Measurements from ENCODE around the gene BCOR.

Gene BCOR

DNA sequence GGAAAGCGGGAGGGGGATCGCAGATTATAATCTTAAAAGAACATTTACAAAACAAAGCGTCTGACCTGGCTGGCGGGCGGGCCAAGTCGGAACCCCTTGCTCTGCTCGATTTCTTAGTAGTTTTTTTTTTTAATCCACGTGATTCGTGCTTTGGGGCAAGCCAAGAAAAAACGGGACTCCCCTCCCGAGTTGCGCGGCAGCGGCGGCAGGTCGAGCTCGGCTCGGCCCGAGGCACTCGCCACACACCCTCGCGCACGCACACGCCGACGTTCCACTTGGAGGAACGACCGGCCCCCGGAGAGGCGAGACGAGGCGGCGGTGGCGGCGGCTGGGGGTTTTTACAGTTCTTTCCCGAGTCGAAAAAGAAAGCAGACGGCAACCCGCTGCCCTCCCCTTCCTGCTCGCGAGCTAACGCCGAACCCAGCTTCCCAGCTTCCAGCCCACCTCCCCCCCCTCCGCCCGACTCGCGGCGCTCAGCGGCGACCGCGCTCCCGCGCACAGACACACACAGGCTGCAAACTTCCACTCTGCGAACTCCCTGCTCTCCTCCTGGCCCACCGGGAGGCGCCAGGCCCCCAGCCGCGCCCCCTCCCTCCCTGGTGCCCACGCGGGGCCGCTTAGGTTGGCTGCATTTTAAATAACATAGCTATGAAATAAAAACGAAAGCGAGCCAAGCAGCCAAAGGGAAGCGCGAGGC lies 1.2 kb downstream of the BCOR start:
- H3K4me3 ChIP-seq (ENCODE audit: low read depth, low read length): peak overlapping the region; percentile 66
- H3K4me1 ChIP-seq (ENCODE audit: control insufficient read depth, insufficient read depth, low read length): peaks cover 36% of the 10 kb centered on the region
- H3K9me3 ChIP-seq (ENCODE audit: control insufficient read depth, insufficient read depth, low read depth, low read length): no peaks in the 10 kb centered on the region
- no peaks in the 10 kb centered on the region for H3K36me3 ChIP-seq (ENCODE audit: control insufficient read depth, insufficient read depth, low read length)
- H3K27me3 ChIP-seq (ENCODE audit: control insufficient read depth, insufficient read depth, low read length): peaks cover 44% of the 10 kb centered on the region
- peak overlapping the region; percentile 32; the same call in 1 of the 2 replicates for H3K27ac ChIP-seq (ENCODE audit: low read depth, low read length)
- H3K9ac ChIP-seq (ENCODE audit: low read length): peak overlapping the region; percentile 93

DNA sequence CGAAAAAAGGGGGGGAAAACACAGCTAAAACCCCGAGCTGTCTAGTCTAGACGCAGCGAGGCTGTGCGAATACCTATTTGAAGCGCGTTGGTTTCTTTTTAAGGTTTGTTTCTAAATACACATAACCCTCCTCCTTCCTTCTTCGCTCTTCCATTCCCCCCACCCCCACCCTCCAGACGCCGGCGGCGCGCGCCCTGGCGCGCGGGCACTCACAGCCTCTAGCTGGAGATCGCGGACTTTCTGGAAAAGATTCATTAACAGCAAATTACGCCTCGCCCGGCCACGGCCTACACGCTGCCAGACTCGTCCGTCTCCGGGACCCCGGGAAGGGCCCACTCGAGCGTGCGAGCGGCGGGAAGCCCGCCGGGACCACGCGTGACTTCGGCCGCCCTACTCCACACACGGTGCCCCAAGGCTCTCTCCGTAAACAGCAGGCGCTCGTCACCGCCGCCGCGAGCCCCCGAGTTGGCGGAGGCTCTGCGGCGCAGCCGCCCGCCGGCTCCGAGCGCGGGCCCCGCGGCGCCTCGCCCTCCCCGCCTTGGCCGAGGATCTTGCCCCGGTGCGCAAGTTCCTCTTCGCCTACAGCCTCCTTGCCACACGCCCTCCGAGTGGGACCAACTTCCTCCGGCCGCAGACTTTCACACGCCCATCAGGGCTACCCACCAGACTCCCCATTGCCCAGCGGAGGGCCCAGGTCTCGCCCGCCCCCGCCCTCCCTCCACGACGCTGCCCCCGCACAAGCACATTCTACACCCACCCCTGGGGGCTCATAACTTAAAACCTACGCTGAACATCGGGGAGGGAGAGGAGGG lies 2.0 kb downstream of the BCOR start:
- Histone ChIP-seq H3K27me3 (ENCODE audit: control insufficient read depth, insufficient read depth, low read length) (peaks cover 37% of the 10 kb centered on the region), H3K4me1 (ENCODE audit: control insufficient read depth, insufficient read depth, low read length) (peaks cover 32% of the 10 kb centered on the region), H3K27ac (ENCODE audit: low read depth, low read length) (peak overlapping the region; percentile 32; the same call in 1 of the 2 replicates)

DNA sequence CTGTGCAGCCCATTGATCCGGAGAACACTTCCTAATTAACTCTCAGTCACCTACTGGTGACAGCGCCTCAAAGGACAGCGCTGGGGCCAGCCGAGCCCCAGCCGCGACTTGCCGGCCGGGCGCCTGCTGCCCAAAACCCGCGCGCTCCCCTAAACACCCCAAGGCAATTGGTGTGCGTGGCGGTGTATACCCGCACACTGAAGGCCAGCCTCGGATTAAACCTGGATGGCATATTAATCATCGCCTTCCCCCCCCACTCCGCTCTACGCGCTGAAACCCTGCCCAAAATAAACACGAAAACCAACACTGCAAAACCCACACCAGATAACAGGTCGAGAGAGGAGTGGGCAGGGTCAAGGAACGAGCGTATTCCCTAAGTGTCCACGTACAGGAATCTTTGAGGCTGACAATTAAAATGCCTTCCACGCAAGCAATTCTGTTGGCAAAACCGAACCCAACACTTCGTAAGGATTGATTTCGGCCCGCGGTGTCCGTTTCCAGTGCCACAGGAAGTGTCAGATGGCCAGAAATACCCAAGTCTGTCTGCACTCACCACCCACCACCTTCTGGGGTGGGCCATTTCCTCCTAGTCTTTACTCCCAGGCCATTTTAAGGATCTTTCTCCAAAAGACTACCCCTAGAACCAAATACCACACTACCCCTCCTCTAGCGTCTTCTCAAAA lies 2.7 kb downstream of the BCOR start:
- peak overlapping the region; percentile 93 for H3K9ac ChIP-seq (ENCODE audit: low read length)
- H3K4me3 ChIP-seq (ENCODE audit: low read depth, low read length): peak overlapping the region; percentile 66
- peak overlapping the region; percentile 28; the same call in 1 of the 2 replicates for H3K27ac ChIP-seq (ENCODE audit: low read depth, low read length)
- H3K36me3 ChIP-seq (ENCODE audit: control insufficient read depth, insufficient read depth, low read length): no peaks in the 10 kb centered on the region
- peaks cover 31% of the 10 kb centered on the region for H3K27me3 ChIP-seq (ENCODE audit: control insufficient read depth, insufficient read depth, low read length)
- H3K4me1 ChIP-seq (ENCODE audit: control insufficient read depth, insufficient read depth, low read length): peaks cover 28% of the 10 kb centered on the region
- no peaks in the 10 kb centered on the region for H3K9me3 ChIP-seq (ENCODE audit: control insufficient read depth, insufficient read depth, low read depth, low read length)

More for the DNA sequence above, 2.0 kb downstream of the BCOR start:
- H3K36me3 ChIP-seq (ENCODE audit: control insufficient read depth, insufficient read depth, low read length): no peaks in the 10 kb centered on the region
- peak overlapping the region; percentile 93 for H3K9ac ChIP-seq (ENCODE audit: low read length)
- H3K4me3 ChIP-seq (ENCODE audit: low read depth, low read length): peak overlapping the region; percentile 66
- H3K9me3 ChIP-seq (ENCODE audit: control insufficient read depth, insufficient read depth, low read depth, low read length): no peaks in the 10 kb centered on the region

DNA sequence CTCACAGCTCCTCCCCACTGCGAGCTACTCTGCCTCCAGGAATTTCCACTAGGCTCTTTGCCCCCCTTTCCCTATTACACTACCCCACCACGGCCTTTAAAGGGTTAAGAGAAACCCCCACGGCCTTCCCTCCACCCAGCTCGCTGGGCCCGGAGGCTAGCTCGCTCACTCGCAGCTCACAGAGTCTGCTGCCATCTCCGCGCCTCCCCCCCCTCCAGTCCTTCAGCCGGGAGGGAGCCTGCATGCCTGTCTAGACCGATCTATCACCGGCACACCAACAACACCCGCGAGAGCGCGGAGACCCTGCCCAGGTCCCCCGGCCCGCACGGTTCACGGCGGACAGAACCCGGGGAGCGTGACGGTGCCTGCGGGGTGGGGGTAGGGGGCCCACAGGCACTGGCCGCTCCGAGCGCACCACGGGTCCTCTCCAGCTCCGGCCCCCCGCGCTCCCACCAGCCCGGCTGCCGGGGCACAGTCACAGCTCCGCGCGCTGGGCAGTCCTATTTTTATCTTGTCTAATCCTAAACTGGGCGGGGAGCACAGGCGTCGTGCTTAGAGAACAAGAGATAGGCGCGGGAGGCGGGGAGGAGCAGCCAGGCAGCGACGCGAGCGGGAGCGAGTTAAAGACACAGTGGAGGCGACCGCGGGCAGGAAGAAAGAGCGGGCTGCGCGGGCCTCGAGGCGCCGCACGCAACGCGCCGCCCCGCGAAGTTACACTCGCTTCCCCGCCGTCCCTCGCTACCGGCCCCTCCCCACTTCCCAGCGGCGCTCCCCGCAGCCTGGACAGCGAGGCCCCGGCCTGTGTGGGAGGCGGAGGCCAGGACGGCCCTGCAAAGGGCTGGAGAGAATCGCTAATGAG lies 3.5 kb downstream of the BCOR start:
- peaks cover 27% of the 10 kb centered on the region; the same call in 1 of the 2 replicates for H3K4me1 ChIP-seq (ENCODE audit: control insufficient read depth, insufficient read depth, low read length)
- H3K27ac ChIP-seq (ENCODE audit: low read depth, low read length): peak overlapping the region; percentile 28; the same call in 1 of the 2 replicates
- no peaks in the 10 kb centered on the region for H3K9me3 ChIP-seq (ENCODE audit: control insufficient read depth, insufficient read depth, low read depth, low read length)

DNA sequence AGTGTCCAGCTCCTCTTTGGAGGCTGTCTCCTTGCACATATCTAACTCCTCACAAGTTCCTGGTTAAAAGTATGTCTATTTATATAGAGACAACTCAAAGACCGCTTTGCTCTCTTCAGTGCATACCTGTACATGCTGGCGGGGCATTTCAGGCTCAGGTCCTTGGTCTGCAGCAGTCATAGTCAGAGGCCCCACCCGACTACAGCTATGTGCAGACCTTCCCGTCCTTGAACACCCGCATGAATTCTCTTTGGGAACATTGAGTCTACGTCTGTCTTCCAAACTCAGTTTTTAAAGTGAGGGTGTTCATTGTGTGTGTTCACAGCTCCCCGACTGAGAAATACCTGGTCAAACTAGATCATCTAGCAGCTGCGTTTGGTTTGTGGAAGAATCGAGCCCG lies 4.2 kb downstream of the BCOR start:
- H3K4me1 ChIP-seq (ENCODE audit: control insufficient read depth, insufficient read depth, low read length): peaks cover 33% of the 10 kb centered on the region; the same call in 1 of the 2 replicates
- H3K9me3 ChIP-seq (ENCODE audit: control insufficient read depth, insufficient read depth, low read depth, low read length): no peaks in the 10 kb centered on the region
- peak overlapping the region; percentile 28; the same call in 1 of the 2 replicates for H3K27ac ChIP-seq (ENCODE audit: low read depth, low read length)
- no peaks in the 10 kb centered on the region for H3K36me3 ChIP-seq (ENCODE audit: control insufficient read depth, insufficient read depth, low read length)
- peaks cover 28% of the 10 kb centered on the region for H3K27me3 ChIP-seq (ENCODE audit: control insufficient read depth, insufficient read depth, low read length)
- peak overlapping the region; percentile 66 for H3K4me3 ChIP-seq (ENCODE audit: low read depth, low read length)
- peak overlapping the region; percentile 93 for H3K9ac ChIP-seq (ENCODE audit: low read length)

More for the DNA sequence above, 3.5 kb downstream of the BCOR start:
- Histone ChIP-seq H3K9ac (ENCODE audit: low read length) (peak overlapping the region; percentile 93), H3K27me3 (ENCODE audit: control insufficient read depth, insufficient read depth, low read length) (peaks cover 28% of the 10 kb centered on the region), H3K4me3 (ENCODE audit: low read depth, low read length) (peak overlapping the region; percentile 66), H3K36me3 (ENCODE audit: control insufficient read depth, insufficient read depth, low read length) (no peaks in the 10 kb centered on the region)

DNA sequence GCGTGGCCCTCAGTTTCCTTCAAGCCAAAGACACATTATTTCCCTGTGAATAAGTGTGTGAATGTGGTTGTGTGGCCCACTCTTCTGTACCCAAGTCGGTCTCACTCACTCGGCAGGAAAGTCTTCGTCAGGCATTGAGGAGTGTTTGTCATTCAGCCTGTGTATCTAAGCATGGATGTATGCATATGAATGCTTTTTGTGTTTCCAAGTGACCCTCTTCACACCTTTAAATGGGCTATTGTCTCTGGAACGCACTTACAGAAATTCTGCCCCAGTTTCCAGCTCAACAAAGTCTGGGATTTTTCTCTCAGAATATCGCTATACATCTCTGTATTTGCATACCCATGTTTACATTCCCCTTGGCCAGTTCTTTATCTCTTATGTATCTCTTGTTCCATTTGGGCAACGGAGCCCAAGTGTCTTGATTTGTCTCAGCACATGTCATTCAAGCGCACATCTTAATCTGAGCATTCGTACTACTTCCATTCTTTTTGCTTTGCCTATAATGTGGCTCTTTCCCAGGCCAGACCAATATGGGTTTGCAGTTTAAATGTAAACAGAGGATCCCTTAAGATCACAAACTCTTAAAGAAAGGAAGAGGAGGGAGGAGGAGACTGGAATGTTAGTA lies 4.8 kb downstream of the BCOR start:
- peak overlapping the region; percentile 93 for H3K27ac ChIP-seq (ENCODE audit: low read depth, low read length)
- H3K27me3 ChIP-seq (ENCODE audit: control insufficient read depth, insufficient read depth, low read length): peaks cover 35% of the 10 kb centered on the region
- H3K4me3 ChIP-seq (ENCODE audit: low read depth, low read length): peak overlapping the region; percentile 66
- H3K4me1 ChIP-seq (ENCODE audit: control insufficient read depth, insufficient read depth, low read length): peaks cover 39% of the 10 kb centered on the region
- no peaks in the 10 kb centered on the region for H3K36me3 ChIP-seq (ENCODE audit: control insufficient read depth, insufficient read depth, low read length)
- peak overlapping the region; percentile 93 for H3K9ac ChIP-seq (ENCODE audit: low read length)
- no peaks in the 10 kb centered on the region for H3K9me3 ChIP-seq (ENCODE audit: control insufficient read depth, insufficient read depth, low read depth, low read length)

DNA sequence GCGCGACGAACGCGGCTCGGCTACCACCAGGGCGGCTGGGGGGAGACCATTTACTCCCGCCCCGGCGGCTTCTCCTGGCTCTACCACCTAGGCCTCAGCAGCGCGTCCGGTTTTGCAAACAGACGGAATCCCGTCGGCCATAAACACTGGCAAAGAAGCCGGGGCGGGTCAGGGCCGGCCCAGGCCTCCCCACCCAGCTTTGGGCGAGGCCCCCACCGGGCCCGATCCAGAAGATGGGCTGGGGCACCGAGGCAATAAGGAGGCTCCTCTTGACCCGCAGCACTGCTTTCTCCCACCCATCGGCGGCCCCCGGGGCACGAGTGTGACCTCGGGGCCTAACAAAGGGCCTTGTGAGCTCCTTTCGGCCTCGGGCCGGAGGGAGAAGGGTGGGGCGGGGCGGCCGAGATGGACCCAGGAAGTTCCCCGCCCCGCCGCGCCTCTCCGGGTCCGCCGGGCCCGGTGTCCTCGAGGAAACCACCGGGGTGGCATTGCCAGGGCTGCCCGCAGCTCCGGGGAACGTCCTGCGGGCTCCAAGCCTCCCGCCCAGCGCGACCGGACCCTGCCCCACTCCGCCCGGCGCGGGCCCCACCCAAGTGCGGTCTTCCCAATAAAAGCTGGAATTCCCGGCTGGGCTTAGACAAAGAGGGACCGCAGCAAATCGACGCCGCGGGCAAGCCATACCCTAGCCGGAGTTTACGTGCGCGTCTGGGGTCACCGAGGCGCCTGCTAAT lies 5.9 kb downstream of the BCOR start:
- no peaks in the 10 kb centered on the region for H3K36me3 ChIP-seq (ENCODE audit: control insufficient read depth, insufficient read depth, low read length)
- H3K27ac ChIP-seq (ENCODE audit: low read depth, low read length): peak overlapping the region; percentile 93
- peaks cover 45% of the 10 kb centered on the region for H3K27me3 ChIP-seq (ENCODE audit: control insufficient read depth, insufficient read depth, low read length)
- peak overlapping the region; percentile 93 for H3K9ac ChIP-seq (ENCODE audit: low read length)
- peaks cover 50% of the 10 kb centered on the region for H3K4me1 ChIP-seq (ENCODE audit: control insufficient read depth, insufficient read depth, low read length)
- H3K4me3 ChIP-seq (ENCODE audit: low read depth, low read length): peak overlapping the region; percentile 66
- H3K9me3 ChIP-seq (ENCODE audit: control insufficient read depth, insufficient read depth, low read depth, low read length): no peaks in the 10 kb centered on the region

DNA sequence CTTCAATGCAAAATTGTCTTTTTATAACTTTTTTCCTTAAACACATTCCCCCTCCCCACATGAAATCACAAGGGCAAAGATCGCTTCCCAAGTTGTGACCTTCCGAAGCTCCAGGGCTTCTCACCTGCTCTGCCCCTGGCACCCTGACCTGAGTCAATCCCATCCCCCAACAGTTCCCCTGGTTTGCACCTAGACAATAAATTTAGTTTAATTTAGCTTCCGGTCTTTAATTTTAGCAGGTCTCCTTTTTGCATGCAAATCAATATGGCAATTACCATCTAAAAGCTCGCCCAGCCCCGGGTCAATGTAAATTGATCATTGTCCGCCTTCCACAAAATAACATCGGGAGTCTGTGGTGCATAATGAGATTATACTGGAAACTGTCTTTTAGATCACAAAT lies 6.8 kb downstream of the BCOR start:
- Histone ChIP-seq H3K4me3 (ENCODE audit: low read depth, low read length) (peak overlapping the region; percentile 66), H3K4me1 (ENCODE audit: control insufficient read depth, insufficient read depth, low read length) (peaks cover 59% of the 10 kb centered on the region), H3K27ac (ENCODE audit: low read depth, low read length) (peak overlapping the region; percentile 93), H3K9ac (ENCODE audit: low read length) (peak overlapping the region; percentile 93), H3K9me3 (ENCODE audit: control insufficient read depth, insufficient read depth, low read depth, low read length) (no peaks in the 10 kb centered on the region), H3K36me3 (ENCODE audit: control insufficient read depth, insufficient read depth, low read length) (no peaks in the 10 kb centered on the region), H3K27me3 (ENCODE audit: control insufficient read depth, insufficient read depth, low read length) (peaks cover 54% of the 10 kb centered on the region)

DNA sequence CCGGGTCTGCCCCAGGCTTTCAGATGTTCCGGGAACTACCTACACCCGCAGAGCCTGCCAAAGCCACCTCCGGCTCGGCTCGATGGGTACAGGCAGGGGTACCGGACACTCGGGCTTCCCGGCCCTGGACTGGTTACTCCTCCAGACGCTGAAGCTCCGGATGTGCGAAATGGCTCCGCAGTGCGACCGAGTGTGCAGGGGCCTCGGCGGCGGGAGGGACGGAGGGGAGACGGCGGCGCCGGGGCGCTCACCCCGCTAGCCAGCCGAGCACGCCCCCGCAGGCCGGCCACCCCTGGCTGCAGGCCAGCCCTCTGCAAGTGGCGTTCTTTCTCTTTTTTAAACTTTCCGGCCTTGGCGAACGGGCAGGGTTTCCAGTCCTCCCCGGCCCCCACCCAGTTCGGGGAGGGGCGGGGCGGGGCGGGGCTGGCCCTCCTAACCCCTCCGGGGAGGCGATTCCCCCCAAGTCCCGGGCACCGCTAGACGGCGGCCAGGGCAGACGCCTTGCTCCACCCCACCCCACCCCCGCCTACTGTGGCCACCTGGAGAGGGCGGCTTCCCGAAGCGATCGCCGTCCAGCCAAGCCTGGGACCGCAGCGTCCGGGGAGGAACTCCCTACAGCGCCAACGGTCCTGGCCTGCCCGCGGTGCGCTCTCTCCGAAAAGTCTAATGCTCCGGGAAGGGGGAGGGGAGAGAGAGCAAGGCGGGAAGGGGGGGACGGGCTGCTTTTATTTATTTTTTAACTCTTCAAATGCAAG lies 7.5 kb downstream of the BCOR start:
- peak overlapping the region; percentile 66 for H3K4me3 ChIP-seq (ENCODE audit: low read depth, low read length)
- no peaks in the 10 kb centered on the region for H3K36me3 ChIP-seq (ENCODE audit: control insufficient read depth, insufficient read depth, low read length)
- peak overlapping the region; percentile 93 for H3K9ac ChIP-seq (ENCODE audit: low read length)
- H3K27me3 ChIP-seq (ENCODE audit: control insufficient read depth, insufficient read depth, low read length): peaks cover 58% of the 10 kb centered on the region
- peak overlapping the region; percentile 79 for H3K27ac ChIP-seq (ENCODE audit: low read depth, low read length)
- H3K9me3 ChIP-seq (ENCODE audit: control insufficient read depth, insufficient read depth, low read depth, low read length): no peaks in the 10 kb centered on the region; the same call in 1 of the 2 replicates
- peaks cover 66% of the 10 kb centered on the region for H3K4me1 ChIP-seq (ENCODE audit: control insufficient read depth, insufficient read depth, low read length)
